ENCODE data around the gene CHST2.

- no peak for TF ChIP-seq CTCF (IDR thresholded peaks at IDR 0.05; ENCODE audit: low read depth, low read length, poor library complexity, severe bottlenecking)
- TF ChIP-seq EZH2phosphoT487 (IDR thresholded peaks at IDR 0.05; ENCODE audit: borderline replicate concordance, low read length), result no peak
Measured at GRCh38 chr3:143099690-143100089, 19.9 kb upstream of the CHST2 start.
